Measurements from ENCODE around the gene MRPL34. TPM values are rescaled to one million over a fixed set of nuclear protein-coding genes. Genes with fewer than 3 reads are reported as not detected.

The MRPL34 gene
- total and polyA plus RNA-seq, 9 of the 15 experiments (the other 6 are each of a cell fraction or from before 2014, with no cell fraction given), result 11.5 to 256 (median 72.5) TPM

DNA sequence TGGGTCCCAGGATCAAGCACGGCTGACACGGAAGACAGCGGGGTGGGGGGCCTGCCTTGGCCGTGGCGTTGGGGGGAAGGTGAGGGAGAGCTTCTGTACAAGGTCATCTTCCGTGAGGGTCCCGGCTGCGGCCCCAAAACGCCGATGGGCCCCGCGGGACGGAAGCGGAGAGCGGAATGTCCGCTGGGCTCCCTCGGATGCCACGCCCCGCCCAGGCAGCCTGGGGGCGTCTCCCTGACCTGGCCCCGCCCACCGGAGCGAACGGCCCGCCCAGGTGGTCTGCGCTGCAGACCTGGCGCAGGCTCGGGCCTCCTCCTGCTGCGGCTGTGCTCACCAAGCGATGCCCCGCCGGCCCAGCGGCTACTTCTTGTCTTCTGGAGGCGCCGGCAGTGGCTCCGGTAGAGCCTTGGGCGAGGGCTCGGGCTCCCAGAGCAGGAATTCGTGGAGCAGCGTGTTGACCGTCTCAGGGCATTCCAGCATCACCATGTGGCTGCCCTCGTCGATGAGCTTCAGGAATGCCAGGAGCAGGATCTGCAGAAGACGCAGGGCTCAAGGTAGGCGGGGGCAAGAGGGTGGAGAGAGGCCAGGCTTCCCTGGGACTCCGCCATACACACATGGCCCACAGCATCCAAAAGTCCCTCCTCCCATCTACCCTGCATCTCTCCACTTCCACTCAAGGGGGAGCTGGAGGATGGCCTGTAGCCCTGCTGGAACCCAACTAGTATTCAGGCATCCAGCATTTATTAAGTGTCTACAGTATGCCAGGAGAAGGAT lies 13.2 kb upstream of the MRPL34 start (continued):
- TF ChIP-seq, protein P1, sequence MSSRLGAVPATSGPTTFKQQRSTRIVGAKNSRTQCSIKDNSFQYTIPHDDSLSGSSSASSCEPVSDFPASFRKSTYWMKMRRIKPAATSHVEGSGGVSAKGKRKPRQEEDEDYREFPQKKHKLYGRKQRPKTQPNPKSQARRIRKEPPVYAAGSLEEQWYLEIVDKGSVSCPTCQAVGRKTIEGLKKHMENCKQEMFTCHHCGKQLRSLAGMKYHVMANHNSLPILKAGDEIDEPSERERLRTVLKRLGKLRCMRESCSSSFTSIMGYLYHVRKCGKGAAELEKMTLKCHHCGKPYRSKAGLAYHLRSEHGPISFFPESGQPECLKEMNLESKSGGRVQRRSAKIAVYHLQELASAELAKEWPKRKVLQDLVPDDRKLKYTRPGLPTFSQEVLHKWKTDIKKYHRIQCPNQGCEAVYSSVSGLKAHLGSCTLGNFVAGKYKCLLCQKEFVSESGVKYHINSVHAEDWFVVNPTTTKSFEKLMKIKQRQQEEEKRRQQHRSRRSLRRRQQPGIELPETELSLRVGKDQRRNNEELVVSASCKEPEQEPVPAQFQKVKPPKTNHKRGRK (tag; IDR thresholded peaks at IDR 0.05), result no peak
- TF ChIP-seq RBM22 (IDR thresholded peaks at IDR 0.05; ENCODE audit: low read depth, low read length, poor library complexity, severe bottlenecking), result no peak
- TF ChIP-seq, protein P2, sequence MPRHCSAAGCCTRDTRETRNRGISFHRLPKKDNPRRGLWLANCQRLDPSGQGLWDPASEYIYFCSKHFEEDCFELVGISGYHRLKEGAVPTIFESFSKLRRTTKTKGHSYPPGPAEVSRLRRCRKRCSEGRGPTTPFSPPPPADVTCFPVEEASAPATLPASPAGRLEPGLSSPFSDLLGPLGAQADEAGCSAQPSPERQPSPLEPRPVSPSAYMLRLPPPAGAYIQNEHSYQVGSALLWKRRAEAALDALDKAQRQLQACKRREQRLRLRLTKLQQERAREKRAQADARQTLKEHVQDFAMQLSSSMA (CRISPR knock-in tag; IDR thresholded peaks at IDR 0.05), result no peak
- TF ChIP-seq, protein P3, sequence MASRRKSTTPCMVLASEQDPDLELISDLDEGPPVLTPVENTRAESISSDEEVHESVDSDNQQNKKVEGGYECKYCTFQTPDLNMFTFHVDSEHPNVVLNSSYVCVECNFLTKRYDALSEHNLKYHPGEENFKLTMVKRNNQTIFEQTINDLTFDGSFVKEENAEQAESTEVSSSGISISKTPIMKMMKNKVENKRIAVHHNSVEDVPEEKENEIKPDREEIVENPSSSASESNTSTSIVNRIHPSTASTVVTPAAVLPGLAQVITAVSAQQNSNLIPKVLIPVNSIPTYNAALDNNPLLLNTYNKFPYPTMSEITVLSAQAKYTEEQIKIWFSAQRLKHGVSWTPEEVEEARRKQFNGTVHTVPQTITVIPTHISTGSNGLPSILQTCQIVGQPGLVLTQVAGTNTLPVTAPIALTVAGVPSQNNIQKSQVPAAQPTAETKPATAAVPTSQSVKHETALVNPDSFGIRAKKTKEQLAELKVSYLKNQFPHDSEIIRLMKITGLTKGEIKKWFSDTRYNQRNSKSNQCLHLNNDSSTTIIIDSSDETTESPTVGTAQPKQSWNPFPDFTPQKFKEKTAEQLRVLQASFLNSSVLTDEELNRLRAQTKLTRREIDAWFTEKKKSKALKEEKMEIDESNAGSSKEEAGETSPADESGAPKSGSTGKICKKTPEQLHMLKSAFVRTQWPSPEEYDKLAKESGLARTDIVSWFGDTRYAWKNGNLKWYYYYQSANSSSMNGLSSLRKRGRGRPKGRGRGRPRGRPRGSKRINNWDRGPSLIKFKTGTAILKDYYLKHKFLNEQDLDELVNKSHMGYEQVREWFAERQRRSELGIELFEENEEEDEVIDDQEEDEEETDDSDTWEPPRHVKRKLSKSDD (conservative IDR thresholded peaks at IDR 0.05; ENCODE audit: low read length), result 0 out of 2 replicates have a peak, but pooled peaks have one; percentile 27
- no peak for TF ChIP-seq ZNF583 (CRISPR knock-in tag; IDR thresholded peaks at IDR 0.05)
- TF ChIP-seq IRF2 (CRISPR knock-in tag; IDR thresholded peaks at IDR 0.05), result no peak
- no peak for TF ChIP-seq BDP1 (IDR thresholded peaks at IDR 0.05; ENCODE audit: insufficient read depth, insufficient read length)
- TF ChIP-seq, protein P4, sequence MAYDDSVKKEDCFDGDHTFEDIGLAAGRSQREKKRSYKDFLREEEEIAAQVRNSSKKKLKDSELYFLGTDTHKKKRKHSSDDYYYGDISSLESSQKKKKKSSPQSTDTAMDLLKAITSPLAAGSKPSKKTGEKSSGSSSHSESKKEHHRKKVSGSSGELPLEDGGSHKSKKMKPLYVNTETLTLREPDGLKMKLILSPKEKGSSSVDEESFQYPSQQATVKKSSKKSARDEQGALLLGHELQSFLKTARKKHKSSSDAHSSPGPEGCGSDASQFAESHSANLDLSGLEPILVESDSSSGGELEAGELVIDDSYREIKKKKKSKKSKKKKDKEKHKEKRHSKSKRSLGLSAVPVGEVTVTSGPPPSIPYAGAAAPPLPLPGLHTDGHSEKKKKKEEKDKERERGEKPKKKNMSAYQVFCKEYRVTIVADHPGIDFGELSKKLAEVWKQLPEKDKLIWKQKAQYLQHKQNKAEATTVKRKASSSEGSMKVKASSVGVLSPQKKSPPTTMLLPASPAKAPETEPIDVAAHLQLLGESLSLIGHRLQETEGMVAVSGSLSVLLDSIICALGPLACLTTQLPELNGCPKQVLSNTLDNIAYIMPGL (CRISPR knock-in tag; IDR thresholded peaks at IDR 0.05), result no peak
- TF ChIP-seq, protein P5, sequence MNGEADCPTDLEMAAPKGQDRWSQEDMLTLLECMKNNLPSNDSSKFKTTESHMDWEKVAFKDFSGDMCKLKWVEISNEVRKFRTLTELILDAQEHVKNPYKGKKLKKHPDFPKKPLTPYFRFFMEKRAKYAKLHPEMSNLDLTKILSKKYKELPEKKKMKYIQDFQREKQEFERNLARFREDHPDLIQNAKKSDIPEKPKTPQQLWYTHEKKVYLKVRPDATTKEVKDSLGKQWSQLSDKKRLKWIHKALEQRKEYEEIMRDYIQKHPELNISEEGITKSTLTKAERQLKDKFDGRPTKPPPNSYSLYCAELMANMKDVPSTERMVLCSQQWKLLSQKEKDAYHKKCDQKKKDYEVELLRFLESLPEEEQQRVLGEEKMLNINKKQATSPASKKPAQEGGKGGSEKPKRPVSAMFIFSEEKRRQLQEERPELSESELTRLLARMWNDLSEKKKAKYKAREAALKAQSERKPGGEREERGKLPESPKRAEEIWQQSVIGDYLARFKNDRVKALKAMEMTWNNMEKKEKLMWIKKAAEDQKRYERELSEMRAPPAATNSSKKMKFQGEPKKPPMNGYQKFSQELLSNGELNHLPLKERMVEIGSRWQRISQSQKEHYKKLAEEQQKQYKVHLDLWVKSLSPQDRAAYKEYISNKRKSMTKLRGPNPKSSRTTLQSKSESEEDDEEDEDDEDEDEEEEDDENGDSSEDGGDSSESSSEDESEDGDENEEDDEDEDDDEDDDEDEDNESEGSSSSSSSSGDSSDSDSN (IDR thresholded peaks at IDR 0.05; ENCODE audit: borderline replicate concordance in 1 of 2, low read depth in 2 of 2, low read length in 2 of 2), result no peak
- TF ChIP-seq ZBTB7A (IDR thresholded peaks at IDR 0.05; ENCODE audit: borderline replicate concordance, control insufficient read depth, low read depth, low read length), result peak; percentile 98

All from K562 (cell line).